ENCODE results near the gene DXO.

- TF ChIP-seq CTCF (IDR thresholded peaks at IDR 0.05) (no peak), POLR2AphosphoS5 (IDR thresholded peaks at IDR 0.05) (no peak), POLR2A (IDR thresholded peaks at IDR 0.05) (no peak), EP300 (IDR thresholded peaks at IDR 0.05) (no peak)
These were observed 24.8 kb downstream of the DXO start for GRCh38 chr6:31947070-31947675.
